Panc1 (cell line): ENCODE results near the gene TMEM242. TPM values are rescaled to one million over a fixed set of nuclear protein-coding genes. Genes with fewer than 3 reads are reported as not detected.
A peak's percentile ranks its signal among the peaks of the same experiment; 100 is the strongest.

ENCODE experiments used
- ATAC-seq: fragments of 200-7000 bp; cut with Tn5 transposase; 2 replicates; pipeline ENCODE4 v1.9.1; 2020; ENCODE audit warnings: mild to moderate bottlenecking, moderate library complexity
- BruUV-seq: library from RNA; stranded (reverse); fragments of 400-500 nt; replicated peaks from 2 replicates; lab custom pipeline; 2021; lab: Mats Ljungman, UMichigan
- CTCF ChIA-PET: fragments of 300-600 bp; sonication (Branson Sonifier 250); formaldehyde crosslinking; loops from one replicate; lab custom pipeline; 2022; ENCODE audit warnings: antibody characterized with exemption; lab: Charles Lee
- POLR2A ChIA-PET: fragments of 300-600 bp; sonication (Branson Sonifier 250); formaldehyde crosslinking; loops from one replicate; lab custom pipeline; 2022; ENCODE audit warnings: antibody characterized with exemption; lab: Charles Lee
- DNase-seq: peaks from one replicate; pipeline ENCODE4 v3.0.0-alpha.2; 2010; ENCODE audit warnings: low read depth, low spot score
- H3K27ac ChIP-seq: 2 replicates; pipeline ENCODE4 v1.5.1; 2011; ENCODE audit warnings: mild to moderate bottlenecking, low read length, inconsistent platforms
- H3K27me3 ChIP-seq: fragments of 200-500 bp; sonication (Bioruptor generic); 2 replicates; pipeline ENCODE4 v1.6.0; 2014; ENCODE audit warnings: low read length, inconsistent platforms; ENCODE audit not compliant: control insufficient read depth, insufficient read depth
- H3K36me3 ChIP-seq: fragments of 200-500 bp; sonication (Bioruptor generic); 2 replicates; pipeline ENCODE4 v1.5.1; 2014; ENCODE audit warnings: inconsistent platforms, mild to moderate bottlenecking, low read length, moderate library complexity; ENCODE audit not compliant: control insufficient read depth, insufficient read depth
- H3K4me1 ChIP-seq: 2 replicates; pipeline ENCODE4 v1.5.1; 2011; ENCODE audit warnings: inconsistent platforms, mild to moderate bottlenecking, low read length, moderate library complexity; ENCODE audit not compliant: control insufficient read depth, insufficient read depth
- H3K4me3 ChIP-seq, 2 experiments: 2 replicates each; pipeline ENCODE4 v1.5.1; 2011 to 2012; ENCODE audit warnings: low read depth in 2 of 2, low read length in 2 of 2, mild to moderate bottlenecking in 2 of 2, inconsistent platforms in 1 of 2, moderate library complexity in 1 of 2
- H3K9me3 ChIP-seq: fragments of 200-500 bp; sonication (Bioruptor generic); 2 replicates; pipeline ENCODE4 v1.5.1; 2014; ENCODE audit warnings: low read depth, mild to moderate bottlenecking, inconsistent platforms, low read length, moderate library complexity; ENCODE audit not compliant: control insufficient read depth, insufficient read depth
- POLR2AphosphoS5 ChIP-seq: IDR thresholded peaks from 2 replicates; pipeline ENCODE4 v1.6.1; 2012; ENCODE audit warnings: mild to moderate bottlenecking, low read depth, low read length, moderate library complexity
- SIN3A ChIP-seq: IDR thresholded peaks from 2 replicates; pipeline ENCODE4 v1.6.1; 2012; ENCODE audit warnings: low read depth, mild to moderate bottlenecking, low read length, moderate library complexity, borderline replicate concordance; ENCODE audit not compliant: insufficient read depth
- TCF7L2 ChIP-seq: IDR thresholded peaks from 2 replicates; pipeline ENCODE4 v1.6.1; 2011; ENCODE audit warnings: mild to moderate bottlenecking, low read depth, low read length, inconsistent platforms
- in situ Hi-C: cut with HindIII; loops from 2 replicates; pipeline ENCODE4 v1.10.0; 2016; ENCODE audit warnings: low sequenced_read_pairs, low pct_unique_long_range_greater_than_20kb
- intact Hi-C: fragments of 100-400 bp; cut with micrococcal nuclease; formaldehyde crosslinking; loops from one replicate; pipeline ENCODE4 v1.10.0; 2022; ENCODE audit not compliant: unreplicated experiment
- total RNA-seq: library from RNA; stranded (reverse); gene quantifications from one replicate; pipeline ENCODE4 v1.2.1, GENCODE V29; 2021; ENCODE audit not compliant: unreplicated experiment
- TF ChIP-seq, protein P1 (sequence below), 2 experiments: IDR thresholded peaks; 2 replicates each; pipeline ENCODE4 v1.6.1; 2011 to 2012; ENCODE audit warnings: low read depth in 2 of 2, control low read depth in 1 of 2, low read length in 1 of 2, mild to moderate bottlenecking in 1 of 2, moderate library complexity in 1 of 2; ENCODE audit not compliant: insufficient read depth in 1 of 2
- TF ChIP-seq, protein P2 (sequence below): fragments of 450-650 bp; IDR thresholded peaks from 2 replicates; pipeline ENCODE4 v1.5.1; 2017; ENCODE audit warnings: mild to moderate bottlenecking

The TMEM242 gene
- total RNA-seq, 1 experiment from 2014 or later, result 6.8 TPM

DNA sequence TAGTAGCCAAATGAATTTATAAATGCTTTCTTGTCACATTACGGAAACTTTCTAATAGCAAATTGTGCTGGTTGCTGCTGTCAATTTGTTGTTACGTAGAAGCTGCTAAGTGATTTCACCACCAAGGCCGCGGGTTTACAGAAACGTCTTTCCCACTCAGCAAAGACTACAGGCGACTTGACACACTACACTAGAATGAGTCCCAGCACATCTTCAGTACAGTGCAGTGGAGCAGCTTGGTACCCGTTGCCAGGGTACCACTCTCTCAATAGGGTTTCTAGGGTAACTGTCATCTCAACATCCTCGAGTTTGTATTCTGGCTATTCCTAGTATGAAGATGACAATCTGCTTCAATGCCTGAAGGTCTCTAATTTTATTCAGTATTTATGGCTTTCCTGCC is 35.0 kb upstream of the TMEM242 start:
- Histone ChIP-seq H3K27ac (no peak overlapping the region), H3K9me3 (no peaks in the 10 kb centered on the region), H3K27me3 (peaks cover 5% of the 10 kb centered on the region; the same call in 1 of the 2 replicates), H3K4me1 (no peaks in the 10 kb centered on the region), H3K36me3 (no peaks in the 10 kb centered on the region), H3K4me3 (no peak overlapping the region)
- no TSS peak for BruUV-seq
- in situ Hi-C loops (no loop called here), intact Hi-C loops (no loop called here)
- no peak for ATAC-seq
- POLR2A ChIA-PET, result no interaction called here
- DNase-seq, result no peak
- CTCF ChIA-PET, result no interaction called here
- TF ChIP-seq, protein P1, sequence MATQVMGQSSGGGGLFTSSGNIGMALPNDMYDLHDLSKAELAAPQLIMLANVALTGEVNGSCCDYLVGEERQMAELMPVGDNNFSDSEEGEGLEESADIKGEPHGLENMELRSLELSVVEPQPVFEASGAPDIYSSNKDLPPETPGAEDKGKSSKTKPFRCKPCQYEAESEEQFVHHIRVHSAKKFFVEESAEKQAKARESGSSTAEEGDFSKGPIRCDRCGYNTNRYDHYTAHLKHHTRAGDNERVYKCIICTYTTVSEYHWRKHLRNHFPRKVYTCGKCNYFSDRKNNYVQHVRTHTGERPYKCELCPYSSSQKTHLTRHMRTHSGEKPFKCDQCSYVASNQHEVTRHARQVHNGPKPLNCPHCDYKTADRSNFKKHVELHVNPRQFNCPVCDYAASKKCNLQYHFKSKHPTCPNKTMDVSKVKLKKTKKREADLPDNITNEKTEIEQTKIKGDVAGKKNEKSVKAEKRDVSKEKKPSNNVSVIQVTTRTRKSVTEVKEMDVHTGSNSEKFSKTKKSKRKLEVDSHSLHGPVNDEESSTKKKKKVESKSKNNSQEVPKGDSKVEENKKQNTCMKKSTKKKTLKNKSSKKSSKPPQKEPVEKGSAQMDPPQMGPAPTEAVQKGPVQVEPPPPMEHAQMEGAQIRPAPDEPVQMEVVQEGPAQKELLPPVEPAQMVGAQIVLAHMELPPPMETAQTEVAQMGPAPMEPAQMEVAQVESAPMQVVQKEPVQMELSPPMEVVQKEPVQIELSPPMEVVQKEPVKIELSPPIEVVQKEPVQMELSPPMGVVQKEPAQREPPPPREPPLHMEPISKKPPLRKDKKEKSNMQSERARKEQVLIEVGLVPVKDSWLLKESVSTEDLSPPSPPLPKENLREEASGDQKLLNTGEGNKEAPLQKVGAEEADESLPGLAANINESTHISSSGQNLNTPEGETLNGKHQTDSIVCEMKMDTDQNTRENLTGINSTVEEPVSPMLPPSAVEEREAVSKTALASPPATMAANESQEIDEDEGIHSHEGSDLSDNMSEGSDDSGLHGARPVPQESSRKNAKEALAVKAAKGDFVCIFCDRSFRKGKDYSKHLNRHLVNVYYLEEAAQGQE (IDR thresholded peaks at IDR 0.05; ENCODE audit: insufficient read depth in 1 of 2, low read depth in 2 of 2, low read length in 1 of 2), result no peak
- TF ChIP-seq, protein P2, sequence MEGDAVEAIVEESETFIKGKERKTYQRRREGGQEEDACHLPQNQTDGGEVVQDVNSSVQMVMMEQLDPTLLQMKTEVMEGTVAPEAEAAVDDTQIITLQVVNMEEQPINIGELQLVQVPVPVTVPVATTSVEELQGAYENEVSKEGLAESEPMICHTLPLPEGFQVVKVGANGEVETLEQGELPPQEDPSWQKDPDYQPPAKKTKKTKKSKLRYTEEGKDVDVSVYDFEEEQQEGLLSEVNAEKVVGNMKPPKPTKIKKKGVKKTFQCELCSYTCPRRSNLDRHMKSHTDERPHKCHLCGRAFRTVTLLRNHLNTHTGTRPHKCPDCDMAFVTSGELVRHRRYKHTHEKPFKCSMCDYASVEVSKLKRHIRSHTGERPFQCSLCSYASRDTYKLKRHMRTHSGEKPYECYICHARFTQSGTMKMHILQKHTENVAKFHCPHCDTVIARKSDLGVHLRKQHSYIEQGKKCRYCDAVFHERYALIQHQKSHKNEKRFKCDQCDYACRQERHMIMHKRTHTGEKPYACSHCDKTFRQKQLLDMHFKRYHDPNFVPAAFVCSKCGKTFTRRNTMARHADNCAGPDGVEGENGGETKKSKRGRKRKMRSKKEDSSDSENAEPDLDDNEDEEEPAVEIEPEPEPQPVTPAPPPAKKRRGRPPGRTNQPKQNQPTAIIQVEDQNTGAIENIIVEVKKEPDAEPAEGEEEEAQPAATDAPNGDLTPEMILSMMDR, result no peak
- TF ChIP-seq TCF7L2 (no peak), SIN3A (no peak), POLR2AphosphoS5 (no peak)

DNA sequence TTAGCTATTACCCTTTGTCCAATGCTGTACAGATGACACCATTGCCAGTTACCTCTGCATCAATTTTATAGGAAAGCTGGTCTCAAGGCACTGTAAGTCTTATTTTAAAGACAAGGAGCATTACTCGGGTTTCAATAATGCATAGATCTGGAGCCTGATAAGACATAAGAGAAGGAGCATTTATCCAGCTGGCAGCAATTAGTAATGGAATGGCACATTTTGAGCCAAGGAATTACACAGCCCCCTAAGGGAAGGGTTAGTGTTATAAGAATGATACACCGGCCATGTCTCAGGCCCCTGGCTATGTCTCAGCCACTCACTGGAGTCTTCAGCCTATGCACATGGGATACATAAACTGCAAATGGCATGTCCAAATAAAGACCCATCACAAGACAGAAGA is 23.1 kb upstream of the TMEM242 start:
- Histone ChIP-seq H3K9me3 (no peaks in the 10 kb centered on the region), H3K27me3 (peaks cover 14% of the 10 kb centered on the region; the same call in 1 of the 2 replicates), H3K4me3 (no peak overlapping the region), H3K27ac (no peak overlapping the region), H3K4me1 (no peaks in the 10 kb centered on the region), H3K36me3 (no peaks in the 10 kb centered on the region)
- in situ Hi-C loops (no loop called here), intact Hi-C loops (no loop called here)
- ChIA-PET POLR2A (no interaction called here), CTCF (no interaction called here)
- ATAC-seq (no peak), DNase-seq (no peak)
- no TSS peak for BruUV-seq
- TF ChIP-seq TCF7L2 (no peak), POLR2AphosphoS5 (no peak)

DNA sequence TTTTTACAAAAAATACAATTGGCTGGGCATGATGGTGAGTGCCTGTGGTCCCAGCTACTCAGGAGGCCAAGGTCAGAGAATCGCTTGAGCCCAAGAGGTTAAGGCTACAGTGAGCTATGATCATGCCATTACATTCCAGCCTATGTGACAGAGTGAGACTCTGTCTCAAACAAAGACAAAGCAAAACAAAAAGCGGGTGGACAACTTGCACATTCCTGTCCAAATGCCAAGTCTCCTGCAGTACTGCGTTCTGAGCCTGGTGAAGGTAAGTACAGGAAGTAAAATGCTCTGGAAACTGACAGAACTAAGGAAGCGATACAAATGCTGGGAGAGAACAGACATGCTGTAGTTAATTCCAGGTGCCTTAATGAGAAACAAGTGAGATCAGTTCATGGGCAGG is 20.4 kb upstream of the TMEM242 start:
- in situ Hi-C loops (no loop called here), intact Hi-C loops (no loop called here)
- no peaks in the 10 kb centered on the region for H3K4me1 ChIP-seq
- ATAC-seq (0 out of 2 replicates have a peak, but pooled peaks have one; percentile 38), DNase-seq (no peak)
- H3K4me3 ChIP-seq, result no peak overlapping the region
- CTCF ChIA-PET, result interaction anchor here (0.9 kb wide), 1 partner anchor 20 kb away, joined by 3 read pairs; no protein-coding TSS in a partner anchor
- POLR2A ChIA-PET, result no interaction called here
- no peak for TF ChIP-seq TCF7L2
- TF ChIP-seq, protein P2, result no peak
- TF ChIP-seq SIN3A, result no peak
- TF ChIP-seq, protein P1 (IDR thresholded peaks at IDR 0.05; ENCODE audit: insufficient read depth in 1 of 2, low read depth in 2 of 2, low read length in 1 of 2), result no peak
- TF ChIP-seq POLR2AphosphoS5, result no peak
- BruUV-seq, result no TSS peak
- H3K27me3 ChIP-seq, result peaks cover 14% of the 10 kb centered on the region; the same call in 1 of the 2 replicates
- no peaks in the 10 kb centered on the region for H3K36me3 ChIP-seq
- no peaks in the 10 kb centered on the region for H3K9me3 ChIP-seq
- H3K27ac ChIP-seq, result no peak overlapping the region
